ES-I3 (cell line): ENCODE data around the gene CFL1.
A peak's percentile ranks its signal among the peaks of the same experiment; 100 is the strongest.
"Not testable (repeated sequence)": the region's sequence is repeated elsewhere in the genome, so short reads cannot be mapped to it uniquely, and the experiment has no call there.

Experiments
- H3K36me3 ChIP-seq: 2 replicates; pipeline ENCODE4 v1.6.1; 2013; ENCODE audit warnings: mild to moderate bottlenecking, low read length, control low read depth, moderate library complexity; ENCODE audit not compliant: insufficient read depth
- H3K4me1 ChIP-seq: 2 replicates; pipeline ENCODE4 v1.6.1; 2013; ENCODE audit warnings: mild to moderate bottlenecking, control low read depth, low read length; ENCODE audit not compliant: insufficient read depth
- H3K9ac ChIP-seq: 2 replicates; pipeline ENCODE4 v1.6.1; 2013; ENCODE audit warnings: low read depth, mild to moderate bottlenecking, low read length, moderate library complexity
- H3K9me3 ChIP-seq: 2 replicates; pipeline ENCODE4 v1.6.1; 2013; ENCODE audit warnings: mild to moderate bottlenecking, low read length, moderate library complexity; ENCODE audit not compliant: control insufficient read depth, insufficient read depth

Gene CFL1

GRCh38 chr11:65851811-65852507 lies 6.0 kb downstream of the CFL1 start:
- Histone ChIP-seq H3K9me3 (peaks cover 8% of the 10 kb centered on the region; the same call in 1 of the 2 replicates), H3K9ac (no peak overlapping the region), H3K4me1 (no peaks in the 10 kb centered on the region), H3K36me3 (peaks cover 20% of the 10 kb centered on the region)

DNA sequence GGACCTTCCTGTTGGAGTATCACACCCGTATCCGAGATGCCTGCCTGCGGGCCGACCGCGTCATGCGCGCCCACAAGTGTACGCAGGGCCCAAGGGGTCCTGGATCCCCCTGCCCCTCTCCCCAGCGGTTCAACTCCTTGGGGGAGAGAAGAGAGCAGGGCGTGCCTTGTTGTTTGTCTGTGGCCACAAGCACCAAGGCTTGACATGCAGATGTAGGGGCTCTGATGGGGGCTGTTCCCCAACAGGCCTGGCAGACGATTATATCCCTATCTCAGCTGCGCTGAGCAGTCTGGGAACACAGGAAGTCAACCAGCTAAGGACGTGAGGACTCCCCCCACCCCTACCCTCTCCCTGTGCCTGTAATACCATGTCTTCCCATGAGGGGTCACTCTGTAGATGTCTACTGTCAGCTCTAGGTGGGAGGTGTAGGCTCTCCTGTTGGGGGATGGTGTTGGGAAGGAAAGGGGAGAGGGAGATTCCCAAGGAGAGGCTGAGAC lies 6.8 kb downstream of the CFL1 start:
- peaks cover 8% of the 10 kb centered on the region; the same call in 1 of the 2 replicates for H3K9me3 ChIP-seq
- H3K9ac ChIP-seq: no peak overlapping the region
- H3K36me3 ChIP-seq: peaks cover 19% of the 10 kb centered on the region
- H3K4me1 ChIP-seq: no peaks in the 10 kb centered on the region

DNA sequence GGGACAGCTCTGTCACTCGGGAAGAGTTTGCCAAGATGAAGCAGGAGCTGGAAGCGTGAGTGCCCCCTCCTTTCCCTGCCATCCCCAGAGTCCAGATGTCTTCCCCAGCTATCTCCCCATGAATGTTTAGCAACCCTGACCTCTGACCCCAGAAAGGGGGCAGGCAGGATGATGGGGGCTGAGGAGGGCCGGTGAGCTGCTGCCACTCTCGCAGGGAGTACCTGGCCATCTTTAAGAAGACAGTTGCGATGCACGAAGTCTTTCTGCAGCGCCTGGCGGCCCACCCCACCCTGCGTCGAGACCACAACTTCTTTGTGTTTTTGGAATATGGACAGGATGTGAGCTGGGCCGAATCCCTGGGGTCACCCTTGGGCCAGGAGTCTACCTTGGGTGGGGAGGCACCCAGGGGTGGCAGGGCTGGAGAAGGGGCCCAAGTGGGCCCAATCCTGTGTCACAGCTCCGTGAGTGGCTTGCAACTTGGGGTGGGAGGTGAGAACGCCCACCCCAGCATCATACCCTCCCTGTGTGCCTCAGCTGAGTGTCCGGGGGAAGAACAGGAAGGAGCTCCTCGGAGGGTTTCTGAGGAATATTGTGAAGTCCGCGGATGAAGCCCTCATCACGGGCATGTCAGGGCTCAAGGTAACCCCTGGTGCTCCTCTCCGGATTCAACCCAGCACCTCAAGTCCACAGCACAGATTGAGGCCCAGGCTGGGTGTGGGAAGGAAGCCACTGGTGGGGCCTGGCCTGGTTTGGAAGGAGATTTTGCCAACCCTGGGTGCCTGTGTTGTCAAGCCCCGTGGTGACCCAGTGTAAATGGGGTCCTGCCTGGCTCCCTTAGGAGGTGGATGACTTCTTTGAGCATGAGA lies 7.5 kb downstream of the CFL1 start:
- Histone ChIP-seq H3K9me3 (peaks cover 8% of the 10 kb centered on the region; the same call in 1 of the 2 replicates), H3K9ac (no peak overlapping the region), H3K4me1 (no peaks in the 10 kb centered on the region), H3K36me3 (peaks cover 13% of the 10 kb centered on the region; the same call in 1 of the 2 replicates)

- H3K4me1 ChIP-seq: no peaks in the 10 kb centered on the region
- H3K9me3 ChIP-seq: peaks cover 8% of the 10 kb centered on the region; the same call in 1 of the 2 replicates
- peaks cover 9% of the 10 kb centered on the region; the same call in 1 of the 2 replicates for H3K36me3 ChIP-seq
- H3K9ac ChIP-seq: no peak overlapping the region
These were observed 8.2 kb downstream of the CFL1 start for GRCh38 chr11:65849771-65850216.

GRCh38 chr11:65849366-65849765 lies 8.6 kb downstream of the CFL1 start:
- H3K9me3 ChIP-seq: peaks cover 8% of the 10 kb centered on the region; the same call in 1 of the 2 replicates
- no peaks in the 10 kb centered on the region for H3K4me1 ChIP-seq
- no peak overlapping the region for H3K9ac ChIP-seq
- peaks cover 7% of the 10 kb centered on the region; the same call in 1 of the 2 replicates for H3K36me3 ChIP-seq

DNA sequence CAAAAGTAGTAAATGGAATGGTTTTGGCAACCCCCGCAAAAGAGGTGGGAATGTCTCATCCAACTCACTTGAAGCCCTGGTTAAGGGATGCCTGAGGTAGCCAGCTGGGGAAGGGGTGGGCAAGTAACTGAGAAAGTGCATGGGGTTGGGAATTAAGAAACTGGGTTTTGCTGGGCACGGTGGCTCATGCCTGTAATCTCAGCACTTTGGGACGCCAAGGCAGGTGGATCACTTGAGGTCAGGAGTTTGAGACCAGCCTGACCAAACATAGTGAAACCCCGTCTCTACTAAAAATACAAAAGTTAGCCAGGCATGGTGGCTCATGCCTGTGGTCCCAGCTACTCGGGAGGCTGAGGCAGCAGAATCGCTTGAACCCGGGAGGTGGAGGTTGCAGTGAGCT lies 9.3 kb downstream of the CFL1 start:
- H3K4me1 ChIP-seq, H3K9ac ChIP-seq, H3K36me3 ChIP-seq, H3K9me3 ChIP-seq: not testable (repeated sequence)

DNA sequence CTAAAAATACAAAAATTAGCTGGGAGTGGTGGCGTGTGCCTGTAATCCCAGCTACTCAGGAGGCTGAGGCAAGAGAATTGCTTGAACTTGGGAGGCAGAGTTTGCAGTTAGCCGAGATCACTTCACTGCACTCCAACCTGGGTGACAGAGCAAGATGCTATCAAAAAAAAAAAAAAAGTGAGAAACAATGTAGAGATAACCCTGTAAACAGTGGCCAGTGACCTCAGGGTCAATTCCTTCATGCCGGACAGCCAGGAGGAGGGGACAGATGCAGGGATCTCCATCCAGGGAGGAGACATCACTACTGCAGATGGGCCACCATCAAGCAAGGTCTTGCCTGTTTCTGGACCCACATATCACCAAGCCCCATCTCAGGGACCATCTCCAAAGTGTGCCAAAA lies 10.2 kb downstream of the CFL1 start:
- Histone ChIP-seq H3K4me1 (no peaks in the 10 kb centered on the region), H3K36me3 (no peaks in the 10 kb centered on the region; the same call in 1 of the 2 replicates)

DNA sequence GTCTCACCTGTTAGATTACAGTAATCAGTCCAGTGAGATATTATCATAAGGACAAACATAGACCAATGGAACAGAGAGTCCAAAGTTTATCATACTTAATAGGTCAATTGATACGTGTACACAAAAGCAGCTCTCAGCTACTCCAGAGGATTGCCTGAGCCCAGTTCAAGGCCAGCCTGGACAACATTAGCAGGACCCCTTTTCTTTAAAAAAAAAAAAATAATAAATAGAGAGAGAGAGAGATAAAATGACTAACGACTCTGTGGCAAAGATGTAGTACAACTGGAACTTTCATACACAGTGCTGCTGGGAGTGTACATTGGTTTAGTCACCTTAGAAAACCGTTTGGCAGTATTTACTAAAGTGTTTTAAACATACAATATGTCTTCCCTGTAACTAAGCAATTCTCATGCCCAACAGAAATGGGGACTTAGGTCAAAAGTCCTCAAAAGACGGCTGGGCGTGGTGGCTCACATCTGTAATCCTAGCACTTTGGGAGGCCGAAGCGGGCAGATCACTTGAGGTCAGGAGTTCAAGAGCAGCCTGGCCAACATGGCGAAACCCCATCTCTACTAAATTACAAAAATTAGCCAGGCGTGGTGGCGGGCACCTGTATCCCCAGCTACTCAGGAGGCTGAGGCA lies 13.6 kb downstream of the CFL1 start:
- H3K9ac ChIP-seq: no peak overlapping the region
- no peaks in the 10 kb centered on the region for H3K9me3 ChIP-seq
- H3K36me3 ChIP-seq: no peaks in the 10 kb centered on the region
- H3K4me1 ChIP-seq: no peaks in the 10 kb centered on the region

More for the DNA sequence above, 10.2 kb downstream of the CFL1 start:
- H3K9me3 ChIP-seq: peaks cover 8% of the 10 kb centered on the region; the same call in 1 of the 2 replicates
- no peak overlapping the region for H3K9ac ChIP-seq

DNA sequence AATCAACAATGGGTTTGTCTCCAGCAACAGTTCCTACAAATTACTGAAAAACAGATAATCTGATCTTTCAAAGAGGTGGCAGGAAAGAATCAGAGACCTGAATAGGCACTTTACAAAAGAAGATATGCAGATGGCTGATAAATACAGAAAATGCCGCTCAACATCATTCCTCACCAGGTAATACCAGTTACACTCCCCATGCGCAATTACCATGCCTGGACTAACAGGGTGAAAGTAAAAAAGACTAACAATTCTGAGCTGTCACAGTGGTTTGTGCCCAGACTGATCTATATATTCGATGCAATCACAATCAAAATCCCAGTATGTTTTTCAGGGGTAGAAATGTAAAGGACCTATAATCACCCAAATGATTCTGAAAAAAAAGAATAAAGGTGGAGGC lies 14.2 kb downstream of the CFL1 start:
- H3K9ac ChIP-seq: no peak overlapping the region
- no peaks in the 10 kb centered on the region for H3K36me3 ChIP-seq
- H3K4me1 ChIP-seq: no peaks in the 10 kb centered on the region

GRCh38 chr11:65842144-65842543 lies 15.8 kb downstream of the CFL1 start:
- Histone ChIP-seq H3K9me3 (no peaks in the 10 kb centered on the region), H3K4me1 (no peaks in the 10 kb centered on the region), H3K36me3 (no peaks in the 10 kb centered on the region), H3K9ac (no peak overlapping the region)

More for the DNA sequence above, 14.2 kb downstream of the CFL1 start:
- H3K9me3 ChIP-seq: no peaks in the 10 kb centered on the region

- H3K4me1 ChIP-seq: 0 out of 2 replicates have a peak, but pooled peaks cover 9% of the 10 kb centered on the region
- no peaks in the 10 kb centered on the region for H3K9me3 ChIP-seq
- peak overlapping the region; percentile 58 for H3K9ac ChIP-seq
- H3K36me3 ChIP-seq: no peaks in the 10 kb centered on the region
These were observed 23.8 kb downstream of the CFL1 start for GRCh38 chr11:65834202-65834601.

DNA sequence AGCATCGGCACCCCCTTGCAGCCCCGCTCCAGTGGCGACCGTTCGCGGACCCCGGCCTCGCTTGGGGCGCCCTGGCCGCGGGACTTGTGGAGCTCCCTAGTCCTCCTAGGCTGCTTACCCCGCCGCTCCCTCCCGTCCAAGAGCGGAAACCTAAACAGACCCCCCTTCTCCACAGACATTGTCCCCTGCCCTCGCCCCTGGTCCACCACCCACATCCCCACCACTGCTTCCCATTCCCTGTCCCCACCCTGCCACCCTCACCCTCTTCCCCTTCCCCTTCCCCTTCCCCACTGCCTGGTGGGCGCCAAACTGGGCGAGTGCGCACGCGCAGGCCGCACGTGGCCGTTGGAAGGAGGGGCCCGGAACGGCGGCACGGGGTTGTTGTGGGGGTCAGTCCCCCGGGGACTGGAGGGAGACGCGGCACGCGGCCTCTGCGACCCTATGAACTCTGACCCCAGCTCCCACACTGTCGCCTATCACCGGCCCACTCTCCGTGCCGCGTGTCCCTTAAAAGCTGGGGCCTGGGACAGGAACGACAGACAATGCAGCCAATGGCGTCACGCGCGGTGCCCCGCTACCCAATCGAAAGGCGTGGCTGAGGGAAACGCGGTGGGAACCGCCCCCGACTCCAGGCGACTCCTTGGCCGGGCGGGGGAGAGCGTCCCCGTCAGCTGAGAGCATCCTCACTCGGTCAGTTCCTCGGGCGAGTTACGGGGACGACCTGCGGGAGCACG lies 24.5 kb downstream of the CFL1 start, which contains the start of gene SNX32:
SNX32 (plus strand) TSS at position 667 of the 734 bp plus-strand sequence. CDS start 103 bp downstream, outside the sequence.
- no peaks in the 10 kb centered on the region for H3K36me3 ChIP-seq
- H3K4me1 ChIP-seq: 0 out of 2 replicates have a peak, but pooled peaks cover 9% of the 10 kb centered on the region
- no peaks in the 10 kb centered on the region for H3K9me3 ChIP-seq
- H3K9ac ChIP-seq: peak within 1 kb of the TSS; percentile 58

DNA sequence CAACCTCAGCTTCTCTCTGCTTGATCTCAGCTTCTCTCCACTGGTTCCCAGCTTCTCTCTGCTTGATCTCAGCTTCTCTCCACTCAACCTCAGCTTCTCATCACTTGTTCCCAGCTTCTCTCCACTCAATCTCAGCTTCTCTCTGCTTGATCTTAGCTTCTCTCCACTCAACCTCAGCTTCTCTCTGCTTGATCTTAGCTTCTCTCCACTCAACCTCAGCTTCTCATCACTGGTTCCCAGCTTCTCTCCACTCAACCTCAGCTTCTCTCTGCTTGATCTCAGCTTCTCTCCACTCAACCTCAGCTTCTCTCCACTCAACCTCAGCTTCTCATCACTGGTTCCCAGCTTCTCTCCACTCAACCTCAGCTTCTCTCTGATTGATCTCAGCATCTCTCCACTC lies 25.7 kb downstream of the CFL1 start:
- H3K9me3 ChIP-seq, H3K36me3 ChIP-seq, H3K4me1 ChIP-seq: not testable (repeated sequence)
- H3K9ac ChIP-seq: 0 out of 2 replicates have a peak overlapping the region, but pooled peaks have one; percentile 58
